Activated T-helper 17 cell treated with anti-CD3 and anti-CD28 coated beads, Interleukin-2, amount 50 U/mL, for 72 hours (primary cell): Measurements from ENCODE around the gene NDRG3. TPM values are rescaled to one million over a fixed set of nuclear protein-coding genes. Genes with fewer than 3 reads are reported as not detected.
A peak's percentile ranks its signal among the peaks of the same experiment; 100 is the strongest.

Source experiments
- ATAC-seq: fragments of 150-1000 bp; cut with Tn5 transposase; replicated peaks from 2 replicates; pipeline ENCODE4 v1.10.0; 2021; ENCODE audit warnings: mild to moderate bottlenecking, moderate library complexity
- H3K27ac Mint-ChIP-seq: one replicate; pipeline ENCODE4 v1.8.0; 2022; ENCODE audit warnings: mixed read lengths
- H3K27me3 Mint-ChIP-seq: one replicate; pipeline ENCODE4 v1.8.0; 2022; ENCODE audit warnings: mixed read lengths
- H3K36me3 Mint-ChIP-seq: one replicate; pipeline ENCODE4 v1.8.0; 2022; ENCODE audit warnings: low read depth, mild to moderate bottlenecking, mixed read lengths
- H3K4me1 Mint-ChIP-seq: one replicate; pipeline ENCODE4 v1.8.0; 2022; ENCODE audit warnings: mixed read lengths
- H3K4me3 Mint-ChIP-seq: one replicate; pipeline ENCODE4 v1.8.0; 2022; ENCODE audit warnings: mild to moderate bottlenecking, mixed read lengths
- H3K9me3 Mint-ChIP-seq: one replicate; pipeline ENCODE4 v1.8.0; 2022; ENCODE audit warnings: mixed read lengths
- total RNA-seq, 2 donors: library from RNA; stranded (reverse); gene quantifications; one replicate each; pipeline ENCODE4 v1.2.3, GENCODE V29; 2022

Gene NDRG3
- total RNA-seq, 2 donors from 2014 or later = 30.5 to 30.7 TPM

GRCh38 chr20:36607586-36608387 lies 138.1 kb downstream of the NDRG3 start:
- Mint-ChIP-seq H3K4me3 (peak overlapping the region; percentile 90), H3K9me3 (no peaks in the 10 kb centered on the region), H3K4me1 (peaks cover 8% of the 10 kb centered on the region), H3K27me3 (no peaks in the 10 kb centered on the region), H3K36me3 (peaks cover 76% of the 10 kb centered on the region), H3K27ac (peak overlapping the region; percentile 96)
- ATAC-seq = no peak

- Mint-ChIP-seq H3K36me3 (peaks cover 63% of the 10 kb centered on the region), H3K9me3 (no peaks in the 10 kb centered on the region), H3K4me1 (peaks cover 4% of the 10 kb centered on the region), H3K4me3 (peak overlapping the region; percentile 90), H3K27ac (peak overlapping the region; percentile 96), H3K27me3 (no peaks in the 10 kb centered on the region)
- ATAC-seq = no peak
These were observed 139.5 kb downstream of the NDRG3 start for GRCh38 chr20:36606158-36607066.

GRCh38 chr20:36605399-36606157 lies 140.3 kb downstream of the NDRG3 start, which contains the start of gene RAB5IF:
Gene RAB5IF (plus strand): TSS chr20:36605779. CDS start chr20:36605952, 173 bp downstream.
- Mint-ChIP-seq H3K27me3 (no peaks in the 10 kb centered on the region), H3K4me3 (peak within 1 kb of the TSS; percentile 90), H3K36me3 (peaks cover 54% of the 10 kb centered on the region), H3K27ac (peak within 1 kb of the TSS; percentile 96), H3K9me3 (no peaks in the 10 kb centered on the region), H3K4me1 (peaks cover 4% of the 10 kb centered on the region)
- ATAC-seq = peak; percentile 89

- Mint-ChIP-seq H3K4me1 (peaks cover 7% of the 10 kb centered on the region), H3K4me3 (peak overlapping the region; percentile 90), H3K27me3 (no peaks in the 10 kb centered on the region), H3K27ac (peak overlapping the region; percentile 96), H3K9me3 (no peaks in the 10 kb centered on the region), H3K36me3 (peaks cover 48% of the 10 kb centered on the region)
- ATAC-seq = peak; percentile 58
These were observed 140.9 kb downstream of the NDRG3 start for GRCh38 chr20:36604952-36605398.

Other genes starting within 250 kb of the NDRG3 start
- gene MYL9, start 204.6 kb downstream of the NDRG3 start, total RNA-seq = 10 to 100 TPM in 1 of 2 donors, 1 to 10 TPM in 1; 4.4 to 10.1 TPM
- 10 to 100 TPM; 43.8 to 57.1 TPM for gene TGIF2, start 172.5 kb downstream of the NDRG3 start, total RNA-seq
- gene RAB5IF, start 140.3 kb downstream of the NDRG3 start, total RNA-seq = 100 to 1,000 TPM in 1 of 2 donors, 10 to 100 TPM in 1; 60.8 to 186 TPM
- gene SLA2, start 99.9 kb downstream of the NDRG3 start, total RNA-seq = 10 to 100 TPM; 42.4 to 43.7 TPM
- gene DSN1, start 27.7 kb upstream of the NDRG3 start, total RNA-seq = 10 to 100 TPM; 31.8 to 34.8 TPM
- not detected for gene TLDC2, start 130.0 kb upstream of the NDRG3 start, total RNA-seq
- gene SAMHD1, start 205.6 kb upstream of the NDRG3 start, total RNA-seq = 100 to 1,000 TPM in 1 of 2 donors, 10 to 100 TPM in 1; 64.6 to 140 TPM